DND-41 (cell line): ENCODE data around the gene PEX11G.

ENCODE experiments used
- CTCF ChIP-seq: IDR thresholded peaks from 2 replicates; pipeline ENCODE4 v1.5.1; 2012; ENCODE audit warnings: borderline replicate concordance, low read length, moderate library complexity, mild to moderate bottlenecking; ENCODE audit not compliant: poor library complexity, severe bottlenecking; ENCODE audit errors: extremely low read depth
- EZH2 ChIP-seq: IDR thresholded peaks from 3 replicates; pipeline ENCODE4 v1.6.1; 2012; ENCODE audit warnings: borderline replicate concordance, low read depth, mild to moderate bottlenecking, moderate library complexity, low read length, inconsistent platforms; ENCODE audit not compliant: severe bottlenecking

GRCh38 chr19:7447648-7448047, 41.2 kb downstream of the PEX11G start:
- TF ChIP-seq CTCF (no peak), EZH2 (no peak)
